NCI-H2171 (cell line): ENCODE results near the gene DSC2.

ENCODE experiments used
- DNase-seq: peaks from one replicate; lab custom pipeline; 2025; lab: John Stamatoyannopoulos, UW

Gene DSC2

DNA sequence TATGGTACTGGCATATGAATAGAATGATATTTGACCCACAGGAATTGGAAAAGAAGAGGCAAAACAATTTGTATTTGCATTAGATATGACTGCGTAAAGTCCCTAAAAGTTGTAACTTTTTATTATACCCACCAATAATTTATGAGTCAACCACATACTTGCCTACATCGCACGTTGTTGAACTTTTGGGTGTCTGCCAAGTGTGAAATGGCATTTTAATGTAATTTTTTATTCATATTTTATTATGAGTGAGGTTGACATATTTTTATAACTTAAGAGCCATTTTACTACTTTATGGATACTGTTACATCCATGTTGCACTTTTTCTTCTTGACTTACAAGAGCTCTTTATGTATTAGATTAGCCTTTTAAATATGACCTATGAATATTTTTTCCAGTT, 4.6 kb downstream of the DSC2 start:
- DNase-seq = no peak

DNA sequence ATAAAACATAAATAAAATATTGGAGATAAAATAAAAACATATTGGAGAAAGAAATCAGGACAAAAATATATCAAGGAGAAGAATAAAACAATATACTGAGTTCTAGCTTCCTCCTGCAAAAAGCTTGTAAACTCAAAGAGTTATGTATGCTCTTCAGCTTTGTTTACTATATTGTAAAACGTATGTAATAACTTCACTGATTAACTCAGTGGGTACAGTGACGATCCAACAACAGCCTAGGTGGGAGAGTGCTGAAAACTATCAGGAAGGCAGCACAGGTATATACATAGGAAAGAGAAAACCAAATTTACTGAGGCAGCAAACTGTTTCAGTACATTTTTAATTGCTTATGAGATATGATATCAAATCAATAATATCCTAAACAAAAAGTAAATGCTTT, 8.3 kb downstream of the DSC2 start:
- no peak for DNase-seq

DNA sequence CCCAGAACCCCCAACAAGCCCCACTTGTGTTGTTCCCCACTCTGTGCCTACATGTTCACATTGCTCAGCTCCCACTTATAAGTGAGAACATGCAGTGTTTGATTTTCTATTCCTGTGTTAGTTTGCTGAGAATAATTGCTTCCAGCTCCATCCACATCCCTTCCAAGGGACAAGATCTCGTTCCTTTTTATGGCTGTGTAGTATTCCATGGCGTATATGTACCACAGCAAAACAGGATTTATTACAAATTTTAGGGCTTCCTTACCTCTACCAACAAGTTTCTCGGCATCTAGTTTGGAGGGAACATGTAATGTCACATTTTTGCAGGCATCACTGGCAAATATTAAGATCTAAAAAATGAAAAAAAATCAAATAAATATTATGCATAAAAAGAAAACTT, 8.9 kb downstream of the DSC2 start:
- DNase-seq = no peak

DNA sequence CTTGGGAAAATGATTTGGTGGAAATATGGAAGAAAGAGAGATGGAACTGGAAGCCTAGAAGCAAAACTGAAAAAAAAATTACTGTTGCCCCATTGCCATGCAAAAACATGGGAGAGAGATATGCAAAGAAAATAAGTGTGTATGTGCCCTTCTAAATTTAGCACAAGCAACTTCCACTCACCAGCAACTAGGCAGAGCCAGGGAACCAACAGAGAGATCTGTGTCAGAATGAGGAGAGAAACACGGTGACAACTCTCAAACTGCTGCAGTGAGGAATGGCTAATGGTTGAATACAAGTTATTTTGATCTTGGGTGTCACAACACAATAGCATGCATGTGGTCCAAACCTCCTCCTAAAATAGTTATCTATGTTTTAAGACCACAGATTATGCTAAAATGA, 10.9 kb downstream of the DSC2 start:
- no peak for DNase-seq

DNA sequence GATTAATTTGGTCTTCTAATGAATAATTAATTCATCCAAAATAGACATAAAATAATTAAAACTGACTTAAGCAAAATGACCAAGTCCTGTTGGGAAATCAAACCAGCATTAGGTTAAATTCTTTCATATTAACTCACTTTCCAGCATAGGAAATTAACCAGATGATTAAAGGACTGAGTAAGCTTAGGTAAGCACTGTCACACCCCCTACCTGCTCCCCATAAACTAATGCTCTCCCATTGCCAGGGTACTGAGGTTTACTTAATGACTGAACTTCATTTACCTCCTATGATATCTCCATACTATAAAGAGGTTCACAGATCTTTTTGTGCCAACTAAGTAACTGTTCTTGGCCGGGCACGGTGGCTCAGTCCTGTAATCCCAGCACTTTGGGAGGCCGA, 13.7 kb downstream of the DSC2 start:
- DNase-seq = no peak

GRCh38 chr18:31079973-31080372, 22.2 kb downstream of the DSC2 start:
- no peak for DNase-seq

DNA sequence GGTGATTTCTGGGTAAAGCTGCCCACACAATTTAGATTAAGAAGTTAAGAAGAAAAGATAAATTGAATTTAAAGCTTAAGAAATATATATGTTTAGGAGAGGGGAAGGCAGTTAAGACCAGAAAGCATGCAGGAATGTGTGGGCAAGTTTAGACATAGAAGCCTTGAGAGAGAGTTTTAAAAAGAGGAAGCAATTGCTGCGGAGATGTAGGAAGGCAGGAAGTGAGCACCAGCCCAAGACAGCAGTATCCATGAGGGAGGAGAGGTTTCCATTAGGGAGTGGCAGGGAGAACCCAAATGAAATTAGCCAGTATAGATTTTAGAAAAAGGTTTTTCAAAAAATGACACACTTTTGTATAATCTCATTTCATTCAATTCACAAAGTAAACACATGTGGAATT, 24.3 kb downstream of the DSC2 start:
- no peak for DNase-seq

DNA sequence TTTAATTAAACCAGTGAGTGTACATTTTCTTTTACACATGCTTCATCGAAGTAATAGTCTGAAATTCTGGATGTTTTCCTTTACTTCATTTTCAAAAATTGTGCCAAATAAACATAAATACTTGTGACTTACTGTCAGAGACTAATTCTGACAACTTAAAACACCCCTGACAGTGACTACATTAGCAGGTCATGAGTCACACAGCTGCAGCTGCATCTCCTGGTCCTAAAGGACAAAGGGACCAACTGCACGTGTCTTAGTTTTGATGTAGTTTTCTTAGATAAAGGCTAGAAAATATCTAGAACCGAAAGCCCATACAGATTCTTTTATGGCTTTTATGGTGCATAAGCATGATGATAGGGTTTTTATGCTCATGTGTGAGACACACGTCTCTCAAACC, 30.0 kb downstream of the DSC2 start:
- DNase-seq = no peak

GRCh38 chr18:31070206-31070605, 32.0 kb downstream of the DSC2 start:
- DNase-seq = no peak

GRCh38 chr18:31066266-31066665, 36.0 kb downstream of the DSC2 start:
- DNase-seq = no peak

DNA sequence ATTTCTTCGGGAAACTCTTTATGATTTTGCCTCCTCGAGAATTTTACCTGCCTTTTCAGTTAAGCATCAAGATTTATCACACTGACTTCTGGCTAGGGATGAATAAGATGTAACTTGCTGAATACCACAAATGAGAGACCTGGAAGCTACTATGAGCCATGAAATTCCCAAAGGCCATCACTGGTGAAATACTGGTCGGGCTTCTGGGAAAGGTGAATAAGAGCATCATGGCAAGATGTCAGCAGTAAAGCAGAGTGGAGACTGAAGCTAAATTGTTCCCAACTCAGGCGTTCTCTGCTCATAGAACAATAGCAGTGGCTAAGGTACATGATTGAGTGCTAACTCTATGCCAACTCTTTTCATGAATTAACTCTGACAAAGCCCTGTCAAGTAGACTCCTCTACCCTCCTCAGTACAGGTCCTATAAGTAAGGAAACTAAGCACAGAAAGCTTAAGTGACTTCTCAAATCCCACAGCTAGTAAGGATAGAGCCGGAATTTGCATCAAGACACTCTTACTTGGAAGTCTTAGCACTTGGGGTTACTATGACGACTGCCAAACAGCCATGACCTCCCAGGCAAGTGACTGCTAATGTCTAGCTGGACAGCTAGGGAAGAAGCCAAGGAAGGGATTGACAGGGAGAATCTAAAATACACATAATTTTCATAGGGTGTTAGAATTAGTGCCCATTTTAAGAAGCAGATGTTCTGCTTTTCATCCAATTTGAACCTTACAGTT, 37.0 kb downstream of the DSC2 start:
- DNase-seq = no peak

- no peak for DNase-seq
These were observed 38.1 kb downstream of the DSC2 start for GRCh38 chr18:31064130-31064529.

- no peak for DNase-seq
These were observed 40.3 kb downstream of the DSC2 start for GRCh38 chr18:31061945-31062344.

DNA sequence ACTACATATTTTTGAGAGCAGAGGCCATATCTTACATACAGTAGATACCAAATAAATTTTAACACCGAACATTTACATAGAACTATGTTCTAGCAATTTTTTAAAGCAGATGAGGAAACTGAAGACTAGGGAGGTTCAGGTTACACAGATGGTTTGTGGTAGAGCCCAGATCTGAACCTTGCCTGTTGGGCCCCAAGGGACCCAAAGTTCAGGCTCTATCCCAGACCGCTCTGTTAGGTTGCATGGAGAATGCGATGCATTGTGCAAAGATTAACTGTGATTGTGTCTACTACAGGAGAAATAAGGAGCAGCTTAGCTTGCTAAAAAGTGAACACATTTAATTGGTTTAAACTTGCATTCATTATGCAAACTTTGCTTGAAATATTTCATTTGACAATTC, 43.3 kb downstream of the DSC2 start:
- DNase-seq = no peak

DNA sequence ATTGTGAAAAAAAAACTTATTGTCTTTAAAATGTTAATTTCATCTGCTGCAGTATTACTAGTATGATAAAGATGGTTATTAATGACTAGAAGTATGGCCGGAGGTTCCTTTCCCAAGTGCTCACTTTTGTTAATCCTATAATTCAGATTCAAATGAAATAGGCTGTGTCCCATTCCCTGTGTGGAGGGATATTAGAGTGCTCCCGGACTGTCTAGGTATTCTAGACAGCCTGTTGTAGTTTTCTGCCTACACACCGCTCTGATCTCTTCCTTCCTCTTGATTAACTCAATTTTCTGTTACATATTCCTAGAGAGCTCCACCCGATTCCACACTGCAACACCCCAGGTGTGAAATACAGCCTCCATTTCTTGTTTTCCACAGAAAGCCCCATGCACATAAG, 44.3 kb downstream of the DSC2 start:
- no peak for DNase-seq

- no peak for DNase-seq
These were observed 45.2 kb downstream of the DSC2 start for GRCh38 chr18:31057051-31057450.

GRCh38 chr18:31056296-31056695, 45.9 kb downstream of the DSC2 start:
- no peak for DNase-seq

GRCh38 chr18:31050635-31051034, 51.6 kb downstream of the DSC2 start:
- no peak for DNase-seq

GRCh38 chr18:31049189-31049588, 53.0 kb downstream of the DSC2 start:
- no peak for DNase-seq

DNA sequence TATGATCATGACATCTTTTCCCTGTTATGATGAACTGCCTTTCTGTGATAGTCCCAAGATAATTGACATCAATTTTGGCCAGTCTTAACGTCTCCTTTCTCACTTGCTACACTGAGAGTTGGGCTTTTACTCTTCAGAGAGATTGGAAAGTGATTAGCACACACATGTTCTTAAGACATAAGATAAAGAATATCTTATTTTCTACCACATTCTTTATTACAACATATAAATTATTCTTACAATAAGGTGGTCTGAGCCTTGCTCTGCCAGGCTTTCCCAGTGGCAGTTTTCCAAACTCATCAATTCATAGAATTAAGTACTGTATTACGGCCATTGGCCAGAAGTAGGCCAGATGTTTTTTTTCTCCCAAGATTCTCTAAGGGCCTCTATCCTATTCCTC, 54.0 kb downstream of the DSC2 start:
- no peak for DNase-seq

DNA sequence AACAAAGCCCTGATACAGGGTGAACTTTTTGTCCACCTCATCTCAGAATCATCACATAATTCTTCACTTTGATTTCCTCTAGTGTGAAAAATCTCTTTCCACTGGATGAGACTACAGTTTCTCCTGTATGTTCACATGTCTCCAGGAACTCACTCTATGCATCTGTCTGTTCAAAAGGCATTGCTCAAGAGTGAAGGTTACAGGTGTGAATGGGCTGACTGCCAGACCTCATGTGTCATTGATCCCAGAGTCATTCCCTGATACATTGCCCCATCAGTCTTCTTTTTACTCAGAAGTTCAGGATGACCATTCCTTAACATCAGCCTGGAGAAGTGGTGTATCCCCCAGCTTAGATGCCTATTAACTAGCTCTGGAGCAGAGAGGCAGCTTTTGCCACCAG, 55.3 kb downstream of the DSC2 start:
- no peak for DNase-seq

- no peak for DNase-seq
These were observed 56.6 kb downstream of the DSC2 start for GRCh38 chr18:31045599-31045998.

- DNase-seq = no peak
These were observed 57.3 kb downstream of the DSC2 start for GRCh38 chr18:31044926-31045325.

- DNase-seq = no peak
These were observed 58.5 kb downstream of the DSC2 start for GRCh38 chr18:31043709-31044108.
